K562 (cell line): ENCODE data around the gene SERINC5. TPM values are rescaled to one million over a fixed set of nuclear protein-coding genes. Genes with fewer than 3 reads are reported as not detected.

ENCODE experiments used
- ATAC-seq: fragments of 200-7000 bp; cut with Tn5 transposase; 3 replicates; pipeline ENCODE4 v1.9.1; 2020; ENCODE audit warnings: moderate library complexity
- BruUV-seq: library from RNA; stranded (reverse); fragments of 400-500 nt; replicated peaks from 2 replicates; lab custom pipeline; 2021; lab: Mats Ljungman, UMichigan
- CTCF ChIA-PET: fragments of 300-600 bp; formaldehyde crosslinking; extraction: SDS; loops from one replicate; lab custom pipeline; 2021; ENCODE audit warnings: low intra/inter-chr PET ratio; lab: Yijun Ruan, JAX
- POLR2A ChIA-PET: fragments of 300-600, 350-650 bp; sonication (Branson Sonifier 250); formaldehyde crosslinking; extraction: SDS; loops from one replicate; lab custom pipeline; 2021; ENCODE audit warnings: antibody characterized with exemption, inconsistent platforms; lab: Yijun Ruan, JAX
- DNase-seq, 4 experiments: peaks; one replicate each; pipeline versions ENCODE4 v3.0.0 to v3.0.0-alpha.2; 2011 to 2018; ENCODE audit warnings: low spot score in 3 of 4, mixed read lengths in 3 of 4; ENCODE audit errors: extremely low read depth in 1 of 4
- FAIRE-seq: peaks from 2 replicates; lab custom pipeline; 2011; peaks lifted over from hg19 to GRCh38; lab: Jason Lieb, UNC
- H2AFZ ChIP-seq: 2 replicates; pipeline ENCODE4 v1.6.0; 2011; ENCODE audit warnings: low read depth, low read length, control low read depth, inconsistent platforms
- H3K27ac ChIP-seq: fragments of 200-600 bp; 3 replicates; pipeline ENCODE4 v1.8.0; 2011; ENCODE audit warnings: low read depth, mild to moderate bottlenecking, control low read depth, inconsistent platforms, low read length, moderate library complexity, mixed read lengths; ENCODE audit errors: extremely low read depth
- H3K27me3 ChIP-seq, 2 experiments: fragments of 300-600 bp in 1 of 2; 2 replicates in 1 of 2; 3 replicates in 1 of 2; pipeline versions ENCODE4 v1.6.0 to v1.8.0; 2011; ENCODE audit warnings: inconsistent platforms in 2 of 2, low read length in 2 of 2, mild to moderate bottlenecking in 1 of 2, mixed read lengths in 1 of 2, moderate library complexity in 1 of 2; ENCODE audit not compliant: control insufficient read depth in 2 of 2, insufficient read depth in 2 of 2
- H3K36me3 ChIP-seq: fragments of 300-600 bp; 3 replicates; pipeline ENCODE4 v1.8.0; 2011; ENCODE audit warnings: mild to moderate bottlenecking, low read length, inconsistent platforms; ENCODE audit not compliant: control insufficient read depth, insufficient read depth
- H3K4me1 ChIP-seq, 2 experiments: fragments of 200-600 bp in 1 of 2; replicated peaks in 1 of 2; 2 replicates in 1 of 2; 3 replicates in 1 of 2; pipeline versions ENCODE4 v1.5.1 to v1.8.0; 2011; ENCODE audit warnings: inconsistent platforms in 2 of 2, low read length in 2 of 2, mild to moderate bottlenecking in 1 of 2, mixed read lengths in 1 of 2, moderate library complexity in 1 of 2; ENCODE audit not compliant: control insufficient read depth in 2 of 2, insufficient read depth in 2 of 2
- H3K4me2 ChIP-seq: 2 replicates; pipeline ENCODE4 v1.6.1; 2011; ENCODE audit warnings: low read length, control low read depth, inconsistent platforms, mixed read lengths; ENCODE audit not compliant: insufficient read depth
- H3K4me3 ChIP-seq: fragments of 200-600 bp; sonication (generic), shearing (Covaris generic); 2 replicates; pipeline ENCODE4 v1.5.1; 2016; ENCODE audit warnings: control low read depth, inconsistent platforms
- H3K79me2 ChIP-seq: fragments of 200-600 bp; 3 replicates; pipeline ENCODE4 v1.8.0; 2011; ENCODE audit warnings: low read length, inconsistent platforms; ENCODE audit not compliant: control insufficient read depth, insufficient read depth
- H3K9ac ChIP-seq, 2 experiments: 2 replicates each; pipeline versions ENCODE4 v1.6.0 to v1.6.1; 2011; ENCODE audit warnings: low read depth in 2 of 2, low read length in 2 of 2, control low read depth in 1 of 2, inconsistent platforms in 1 of 2, mild to moderate bottlenecking in 1 of 2, mixed read lengths in 1 of 2; ENCODE audit not compliant: insufficient read depth in 1 of 2
- H3K9me1 ChIP-seq: one replicate; pipeline ENCODE4 v1.6.0; 2011; ENCODE audit warnings: inconsistent platforms, mild to moderate bottlenecking, low read length, moderate library complexity; ENCODE audit not compliant: control insufficient read depth, insufficient read depth
- H3K9me3 ChIP-seq: replicated peaks from 2 replicates; pipeline ENCODE4 v1.5.1; 2011; ENCODE audit warnings: low read depth, low read length, inconsistent platforms; ENCODE audit not compliant: control insufficient read depth, insufficient read depth
- H4K20me1 ChIP-seq: replicated peaks from 2 replicates; pipeline ENCODE4 v1.6.1; 2011; ENCODE audit warnings: low read length, inconsistent platforms, mixed read lengths; ENCODE audit not compliant: control insufficient read depth, insufficient read depth
- ARNT ChIP-seq, 2 experiments: fragments of 450-650 bp; IDR thresholded peaks; 2 replicates each; pipeline ENCODE4 v1.6.1; 2016; ENCODE audit warnings: mild to moderate bottlenecking in 1 of 2
- DNMT1 ChIP-seq: fragments of 450-650 bp; IDR thresholded peaks from 2 replicates; pipeline ENCODE4 v1.6.1; 2016; ENCODE audit warnings: antibody characterized with exemption, mild to moderate bottlenecking
- E2F1 ChIP-seq: sonication (generic); formaldehyde crosslinking; IDR thresholded peaks from 2 replicates; pipeline ENCODE4 v1.8.1; 2023; ENCODE audit warnings: mild to moderate bottlenecking, missing genetic modification reagents, moderate library complexity
- ETS2 ChIP-seq: IDR thresholded peaks from 2 replicates; pipeline ENCODE4 v1.6.1; 2016; ENCODE audit warnings: borderline replicate concordance, missing genetic modification characterization, mild to moderate bottlenecking, moderate library complexity, missing compliant biosample characterization; ENCODE audit not compliant: poor library complexity, severe bottlenecking
- ETV5 ChIP-seq: sonication (generic); formaldehyde crosslinking; IDR thresholded peaks from 2 replicates; pipeline ENCODE4 v1.4.0; 2020; ENCODE audit warnings: low read depth, mild to moderate bottlenecking, missing genetic modification reagents
- GTF3C2 ChIP-seq: IDR thresholded peaks from 3 replicates; pipeline ENCODE4 v1.6.1; 2011; ENCODE audit warnings: borderline replicate concordance, mild to moderate bottlenecking, moderate library complexity; ENCODE audit not compliant: insufficient read length; ENCODE audit errors: extremely low read depth
- HDGF ChIP-seq: fragments of 450-650 bp; IDR thresholded peaks from 2 replicates; pipeline ENCODE4 v1.6.1; 2016
- HINFP ChIP-seq: fragments of 450-650 bp; conservative IDR thresholded peaks from 2 replicates; pipeline ENCODE4 v1.6.1; 2016; ENCODE audit warnings: missing genetic modification characterization, low read depth, mild to moderate bottlenecking, control low read depth, missing compliant biosample characterization
- NFRKB ChIP-seq: fragments of 450-650 bp; IDR thresholded peaks from 2 replicates; pipeline ENCODE4 v1.6.1; 2016; ENCODE audit warnings: low read depth
- NR1H2 ChIP-seq: sonication (generic); formaldehyde crosslinking; IDR thresholded peaks from 2 replicates; pipeline ENCODE4 v1.4.0; 2020; ENCODE audit warnings: mild to moderate bottlenecking, missing genetic modification reagents
- POLR2A ChIP-seq: fragments of 450-650 bp; conservative IDR thresholded peaks from 2 replicates; pipeline ENCODE4 v1.6.1; 2016
- RBM34 ChIP-seq: fragments of 200-400 bp; formaldehyde crosslinking; IDR thresholded peaks from 2 replicates; pipeline ENCODE4 v1.6.1; 2018; ENCODE audit warnings: low read length, borderline replicate concordance; ENCODE audit not compliant: insufficient read depth
- ZNF707 ChIP-seq: fragments of 250-450 bp; sonication (Bioruptor Pico); conservative IDR thresholded peaks from 2 replicates; pipeline ENCODE4 v1.8.0; 2022; ENCODE audit warnings: inconsistent platforms, mild to moderate bottlenecking, moderate library complexity
- ZNF75A ChIP-seq: fragments of 450-650 bp; formaldehyde crosslinking; IDR thresholded peaks from 2 replicates; pipeline ENCODE4 v1.4.0; 2020; ENCODE audit warnings: mild to moderate bottlenecking
- WGBS: fragments of 100-300 bp; shearing (Covaris generic); methylation state at CpG from one replicate; pipeline ENCODE4 v1.1.6; 2016; ENCODE audit warnings: low coverage, mixed read lengths; ENCODE audit not compliant: insufficient coverage; ENCODE audit errors: missing lambda C conversion rate; 5-methylcytosine and 5-hydroxymethylcytosine counted together
- in situ Hi-C: fragments of 300-500 bp; cut with MboI; formaldehyde crosslinking; loops from 4 replicates; pipeline ENCODE4 v1.15.0; 2018; ENCODE audit warnings: inconsistent platforms, mixed read lengths
- intact Hi-C: fragments of 100-400 bp; cut with micrococcal nuclease; formaldehyde crosslinking; loops from 2 replicates; pipeline ENCODE4 v1.14.2; 2022
- polyA plus RNA-seq, 8 experiments: library from polyadenylated mRNA; depleted of rRNA in 4 of 8; stranded (reverse) in 5 of 8; unstranded in 3 of 8; fragments of >200 nt; fragmentation: Nextera tagmentation in 2 of 8; fragmentation: Illumina TruSeq in 1 of 8; extraction: Ambion mirVana in 2 of 8; extraction: Trizol in 1 of 8; gene quantifications; 2 replicates each; pipeline versions ENCODE4 v1.2.1 to v1.2.3, GENCODE V29; 2011 to 2014; ENCODE audit warnings: inconsistent platforms in 1 of 8, missing spikeins in 1 of 8
- total RNA-seq, 7 experiments: library from RNA; depleted of rRNA in 6 of 7; stranded (reverse); fragments of >200 nt in 6 of 7; fragmentation: Illumina TruSeq in 2 of 7; extraction: Trizol in 2 of 7; gene quantifications; 2 replicates each; pipeline versions ENCODE4 v1.2.1 to v1.2.3, GENCODE V29; 2011 to 2021; ENCODE audit warnings: low replicate concordance in 1 of 7
- TF ChIP-seq, protein P1 (sequence below): sonication (generic); formaldehyde crosslinking; IDR thresholded peaks from 2 replicates; pipeline ENCODE4 v1.8.0; 2022; ENCODE audit warnings: mild to moderate bottlenecking, missing genetic modification reagents

SERINC5 gene
- total and polyA plus RNA-seq, 9 of the 15 experiments (the other 6 are each of a cell fraction or from before 2014, with no cell fraction given), result 1.4 to 7.9 (median 3.7) TPM

- no peak for TF ChIP-seq HINFP (tag)
- TF ChIP-seq NFRKB, result no peak
- TF ChIP-seq, protein P1, sequence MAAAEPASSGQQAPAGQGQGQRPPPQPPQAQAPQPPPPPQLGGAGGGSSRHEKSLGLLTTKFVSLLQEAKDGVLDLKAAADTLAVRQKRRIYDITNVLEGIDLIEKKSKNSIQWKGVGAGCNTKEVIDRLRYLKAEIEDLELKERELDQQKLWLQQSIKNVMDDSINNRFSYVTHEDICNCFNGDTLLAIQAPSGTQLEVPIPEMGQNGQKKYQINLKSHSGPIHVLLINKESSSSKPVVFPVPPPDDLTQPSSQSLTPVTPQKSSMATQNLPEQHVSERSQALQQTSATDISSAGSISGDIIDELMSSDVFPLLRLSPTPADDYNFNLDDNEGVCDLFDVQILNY, result no peak
Measured at GRCh38 chr5:80210014-80210413, 45.8 kb downstream of the SERINC5 start (continued).

DNA sequence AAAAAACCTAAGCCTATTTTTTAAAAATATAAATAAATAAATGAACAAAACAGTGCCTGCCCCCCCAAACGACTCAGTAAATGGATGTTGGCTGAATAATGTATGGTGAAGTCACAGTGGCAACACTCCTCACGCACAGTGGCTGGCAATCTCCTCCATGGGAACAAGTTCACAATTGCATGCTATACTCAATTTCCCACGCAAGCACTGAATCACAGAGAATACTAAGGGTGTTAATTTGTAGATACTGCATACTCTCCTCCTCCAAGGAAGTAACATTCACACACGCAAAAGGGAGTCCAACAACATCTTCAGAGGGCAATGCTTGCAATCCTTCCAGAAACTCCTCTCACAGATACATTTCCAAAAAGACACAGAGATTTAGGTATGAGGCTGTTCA is 47.5 kb downstream of the SERINC5 start:
- CTCF ChIA-PET, result no interaction called here
- H2AFZ ChIP-seq, result no peak overlapping the region
- H4K20me1 ChIP-seq, result peaks cover 22% of the 10 kb centered on the region
- ATAC-seq (no peak), DNase-seq (no peak), FAIRE-seq (no peak)
- H3K9me3 ChIP-seq, result no peaks in the 10 kb centered on the region; the same call in 1 of the 2 replicates
- no peak overlapping the region for H3K27ac ChIP-seq
- H3K4me3 ChIP-seq, result no peak overlapping the region
- intact Hi-C loops, result no loop called here
- no TSS peak for BruUV-seq
- no peak overlapping the region for H3K4me2 ChIP-seq
- no peaks in the 10 kb centered on the region for H3K9me1 ChIP-seq
- POLR2A ChIA-PET, result interaction anchor here (0.9 kb wide), 1 partner anchor 119 kb away, joined by 4 read pairs; no protein-coding TSS in a partner anchor
- H3K79me2 ChIP-seq, result no peaks in the 10 kb centered on the region
- H3K27me3 ChIP-seq, result no peaks in the 10 kb centered on the region; a peak in 1 of 5 replicates
- in situ Hi-C loops, result no loop called here
- H3K9ac ChIP-seq, result no peak overlapping the region
- 69% methylated on average over 4 of the region's 4 CpGs for WGBS
- peaks cover 5 to 15% of the 10 kb centered on the region in 2 experiments; a peak in 3 of 5 replicates for H3K4me1 ChIP-seq
- no peaks in the 10 kb centered on the region for H3K36me3 ChIP-seq
- TF ChIP-seq E2F1 (CRISPR knock-in tag) (no peak), ZNF75A (no peak), ARNT (IDR thresholded peaks at IDR 0.05) (no peak), GTF3C2 (no peak), POLR2A (no peak), HDGF (no peak), NR1H2 (CRISPR knock-in tag) (no peak), ETS2 (no peak), ETV5 (no peak), DNMT1 (no peak), RBM34 (no peak), ZNF707 (CRISPR knock-in tag) (no peak)
